HG03378 (cell line): ENCODE measurements around the gene ST7.

Experiments
- ATAC-seq: cut with Tn5 transposase; IDR thresholded peaks from one replicate; pipeline ENCODE4 v1.9.1; 2021; ENCODE audit warnings: mild to moderate bottlenecking, moderate library complexity; ENCODE audit not compliant: unreplicated experiment

ST7 gene

DNA sequence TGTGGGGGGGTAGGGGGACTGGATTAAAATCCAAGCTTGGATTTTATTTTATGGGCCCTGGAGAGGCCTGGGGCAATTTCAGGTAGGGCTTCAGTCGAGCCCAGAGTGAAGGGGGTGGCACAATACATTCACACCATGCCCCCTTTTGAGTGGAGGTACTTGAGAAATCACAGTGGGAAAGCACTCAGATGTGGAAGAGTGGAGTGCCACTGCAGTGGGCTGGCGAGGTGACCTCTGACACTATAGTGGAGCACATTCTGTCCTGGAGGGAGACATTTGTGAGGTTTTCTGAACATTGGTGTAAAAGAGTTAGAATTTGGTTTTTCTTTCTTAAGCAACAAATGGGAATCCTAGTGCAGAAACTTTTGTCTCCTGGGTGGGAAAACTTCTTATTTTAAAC, 226.4 kb downstream of the ST7 start:
- no peak for ATAC-seq

DNA sequence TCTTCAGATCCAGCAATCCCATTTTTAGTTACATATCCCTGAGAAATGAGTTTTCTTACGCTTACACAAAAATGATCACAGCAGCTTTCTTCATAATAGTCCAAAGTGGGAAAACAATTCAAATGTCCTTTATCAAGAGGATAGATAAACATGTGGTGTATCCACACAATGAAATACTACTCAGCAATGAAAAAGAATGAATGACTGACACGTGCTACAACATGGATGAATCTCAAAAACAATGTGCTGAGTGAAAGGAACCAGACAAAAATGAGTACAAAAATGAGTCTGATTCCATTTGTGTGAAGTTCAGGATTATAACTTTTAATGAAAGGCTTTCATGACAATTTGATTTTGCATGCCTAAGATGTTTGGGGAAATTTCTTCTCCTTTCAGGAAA, 230.4 kb downstream of the ST7 start:
- ATAC-seq, result no peak

- no peak for ATAC-seq
Measured at GRCh38 chr7:117184367-117184766, 231.1 kb downstream of the ST7 start.

DNA sequence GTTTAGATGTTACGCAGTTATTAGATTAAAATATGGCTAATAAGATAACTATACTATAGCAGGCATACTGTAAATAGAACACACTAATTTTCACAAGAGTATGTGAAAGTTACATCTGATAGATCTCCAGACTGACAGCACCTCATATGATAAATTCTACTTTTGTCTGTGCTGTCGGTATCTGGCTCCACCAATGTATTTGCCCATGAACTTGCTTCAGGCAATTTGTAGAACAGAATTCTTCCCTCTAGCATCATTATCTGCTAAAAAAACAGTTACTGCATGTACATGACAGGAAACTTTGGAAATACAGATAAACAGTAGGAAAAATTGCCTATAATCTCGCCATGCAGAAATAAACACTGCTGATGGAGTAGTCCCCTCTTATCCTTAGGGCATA, 231.8 kb downstream of the ST7 start:
- ATAC-seq, result no peak

- ATAC-seq, result no peak
Measured at GRCh38 chr7:117186218-117187010, 233.1 kb downstream of the ST7 start.

DNA sequence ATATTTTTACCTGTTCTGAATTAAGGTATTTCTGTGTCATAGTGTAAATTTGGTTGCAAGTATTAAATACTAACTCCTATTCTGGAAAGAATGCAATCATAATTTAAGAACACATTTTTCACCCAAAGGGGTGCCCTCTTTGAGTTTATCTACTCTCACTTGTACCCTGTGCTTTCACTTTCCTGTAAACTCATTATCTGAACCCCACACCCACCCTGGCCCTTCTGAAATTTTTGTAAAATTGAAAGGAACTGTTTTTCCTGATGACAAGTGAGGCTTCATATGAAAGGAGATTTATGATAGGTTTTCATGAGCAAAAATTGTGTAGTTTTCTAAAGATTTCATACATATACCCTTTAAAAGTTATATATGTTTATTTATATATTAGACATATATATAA, 235.1 kb downstream of the ST7 start:
- ATAC-seq, result no peak

DNA sequence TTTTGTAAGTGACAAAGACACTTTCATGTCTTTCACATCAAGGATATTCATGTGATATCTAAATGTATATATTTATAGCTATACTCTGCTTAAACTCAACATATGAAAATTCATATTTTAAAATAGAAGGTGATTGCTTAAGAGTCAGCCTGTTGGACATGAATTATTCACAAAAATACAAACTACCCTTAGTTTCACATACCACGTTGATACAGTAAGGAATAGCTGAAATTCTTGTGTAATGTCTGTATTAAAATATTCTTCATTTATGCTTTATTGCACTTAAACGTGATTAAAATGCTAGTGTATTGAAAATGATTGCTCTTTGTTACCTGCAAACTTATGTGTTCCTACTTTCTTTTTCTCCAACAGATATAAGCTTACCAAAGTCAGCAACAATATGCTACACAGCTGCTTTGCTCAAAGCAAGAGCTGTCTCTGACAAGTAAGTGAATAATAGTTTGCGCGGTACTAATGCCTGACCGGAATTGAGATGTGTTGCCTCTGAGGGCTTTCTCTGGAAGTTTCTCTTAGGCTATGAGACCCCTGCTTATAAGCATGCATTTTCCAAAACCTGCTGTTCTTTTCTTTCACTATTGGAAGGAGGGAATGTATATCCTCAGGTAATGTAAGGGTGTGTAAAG, 235.8 kb downstream of the ST7 start:
- no peak for ATAC-seq

DNA sequence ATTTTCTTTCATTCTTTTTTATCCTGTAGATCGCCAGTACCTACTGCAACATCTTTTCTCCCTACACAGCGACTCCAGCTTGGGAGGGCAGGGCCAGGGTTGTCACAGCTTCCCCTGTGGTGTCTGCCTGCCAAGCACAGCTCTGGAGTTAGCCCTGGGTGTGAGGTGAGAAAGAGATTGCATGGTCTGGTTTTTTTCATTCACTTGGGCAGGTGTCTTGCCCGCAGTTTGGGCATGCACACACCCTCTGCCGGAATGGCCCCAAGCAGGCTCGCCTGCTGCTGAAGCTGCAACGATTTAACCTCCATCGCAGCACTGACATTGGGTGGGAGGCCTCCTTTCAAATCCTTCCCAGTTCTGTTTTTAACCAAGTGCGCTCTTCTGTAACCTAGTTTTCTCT, 236.8 kb downstream of the ST7 start:
- ATAC-seq, result no peak

DNA sequence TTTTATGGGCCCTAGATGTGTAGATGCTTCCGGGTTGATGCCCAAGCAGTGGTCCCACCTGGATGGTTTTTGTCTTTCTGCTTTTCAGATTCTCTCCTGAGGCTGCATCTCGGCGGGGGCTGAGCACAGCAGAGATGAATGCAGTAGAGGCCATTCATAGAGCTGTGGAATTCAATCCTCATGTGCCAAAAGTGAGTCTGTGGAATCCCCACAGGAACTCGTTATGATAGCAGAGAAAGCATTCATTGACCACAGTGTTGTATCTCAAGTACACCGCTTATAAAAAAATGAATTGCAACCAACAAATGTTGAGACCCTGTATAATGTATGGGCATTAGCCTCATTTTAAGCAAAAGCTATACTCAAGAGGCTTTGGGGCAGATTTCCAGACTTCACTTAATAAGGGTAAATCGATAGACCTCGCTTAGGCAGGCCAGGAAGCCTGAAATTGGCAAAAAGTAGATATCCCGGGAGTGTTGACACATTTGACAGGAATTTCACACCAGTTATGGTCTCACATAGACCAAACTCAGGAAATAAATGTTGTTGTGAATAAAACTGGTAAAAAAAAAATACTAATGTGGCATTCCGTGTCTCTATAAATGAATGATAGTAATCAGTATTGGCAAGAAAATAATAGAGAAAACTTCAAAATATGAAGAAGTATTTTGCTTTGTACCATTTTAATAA, 237.6 kb downstream of the ST7 start:
- no peak for ATAC-seq

DNA sequence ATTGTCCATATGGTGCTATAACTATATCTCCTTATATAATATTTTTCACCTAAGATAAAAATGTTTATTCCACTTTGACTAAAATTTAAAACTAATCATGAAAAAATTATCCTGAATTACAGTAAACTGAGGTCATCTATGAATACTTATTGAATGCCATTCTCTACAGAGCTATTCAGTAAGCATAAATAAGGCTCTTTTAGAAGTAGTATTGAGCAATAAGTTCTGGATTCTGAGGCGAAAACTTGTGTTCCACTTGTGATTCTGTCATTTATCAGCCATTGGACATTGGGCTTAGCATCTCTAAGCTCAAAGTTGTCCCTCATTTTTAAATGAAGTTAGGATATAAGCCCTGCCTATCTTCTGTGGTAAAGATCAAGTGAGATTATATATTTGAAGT, 238.8 kb downstream of the ST7 start:
- no peak for ATAC-seq

DNA sequence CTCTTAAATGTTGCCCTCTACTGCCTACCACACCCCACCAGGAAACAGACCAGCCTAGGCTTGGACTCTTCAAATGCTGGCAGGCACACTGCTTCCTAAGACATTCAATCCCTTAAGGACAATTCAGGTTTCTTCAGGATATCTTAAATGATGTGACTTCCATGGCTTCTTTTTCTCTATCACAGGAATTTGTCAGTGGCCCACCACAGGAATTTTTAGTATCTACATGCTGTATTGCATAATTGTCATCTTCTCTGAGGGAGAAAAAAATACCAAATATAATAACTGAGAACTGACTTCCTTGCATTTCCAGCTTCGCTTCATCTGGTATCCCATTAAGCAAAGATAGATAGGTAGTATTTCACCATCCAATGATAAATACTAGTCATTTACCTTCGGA, 240.3 kb downstream of the ST7 start:
- no peak for ATAC-seq

- ATAC-seq, result no peak
Measured at GRCh38 chr7:117194445-117194844, 241.1 kb downstream of the ST7 start.

DNA sequence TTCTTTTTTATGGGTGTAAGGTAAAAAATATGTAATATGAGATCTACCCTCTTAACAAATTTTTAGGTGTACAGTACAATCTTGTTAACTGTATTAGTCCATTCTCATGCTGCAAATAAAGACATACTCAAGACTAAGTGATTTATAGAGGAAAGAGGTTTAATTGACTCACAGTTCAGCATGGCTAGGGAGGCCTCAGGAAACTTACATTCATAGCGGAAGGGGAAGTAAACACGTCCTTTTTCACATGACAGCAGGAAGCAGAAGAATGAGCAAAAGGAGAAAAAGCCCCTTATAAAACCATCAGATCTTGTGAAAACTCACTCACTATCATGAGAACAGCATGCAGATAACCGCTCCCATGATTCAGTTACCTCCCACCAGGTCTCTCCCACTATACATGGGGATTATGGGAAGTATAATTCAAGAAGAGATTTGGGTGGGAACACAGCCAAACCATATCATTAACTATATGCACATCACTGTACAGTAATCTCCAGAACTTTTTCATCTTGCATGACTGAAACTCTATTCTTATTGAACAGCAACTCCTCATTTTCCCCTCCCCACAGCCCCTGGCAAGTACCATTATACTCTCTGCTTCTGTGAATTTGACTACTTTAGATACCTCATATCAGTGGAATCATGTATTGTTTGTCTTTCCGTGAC, 242.2 kb downstream of the ST7 start:
- ATAC-seq, result no peak

DNA sequence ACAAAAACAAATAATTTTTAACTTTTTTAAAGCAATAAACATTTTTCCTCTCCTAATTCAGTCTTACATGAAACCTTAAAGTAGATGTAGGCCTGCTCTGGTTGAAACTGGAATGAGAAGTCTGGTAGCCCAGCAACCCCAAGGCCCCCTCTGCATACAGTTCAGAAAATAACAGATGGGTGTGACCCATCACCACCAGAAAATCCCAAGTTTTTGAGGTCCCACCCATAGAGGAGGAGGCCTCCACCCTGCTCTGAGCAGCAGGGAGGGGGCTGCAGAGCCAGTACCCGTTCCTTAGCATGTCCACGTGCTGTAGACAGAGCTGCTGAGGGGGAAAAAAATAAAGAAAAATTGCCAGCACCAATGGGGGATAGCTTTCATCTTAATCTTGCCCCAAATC, 246.8 kb downstream of the ST7 start:
- ATAC-seq, result no peak

- ATAC-seq, result no peak
Measured at GRCh38 chr7:117200786-117201458, 247.6 kb downstream of the ST7 start.

DNA sequence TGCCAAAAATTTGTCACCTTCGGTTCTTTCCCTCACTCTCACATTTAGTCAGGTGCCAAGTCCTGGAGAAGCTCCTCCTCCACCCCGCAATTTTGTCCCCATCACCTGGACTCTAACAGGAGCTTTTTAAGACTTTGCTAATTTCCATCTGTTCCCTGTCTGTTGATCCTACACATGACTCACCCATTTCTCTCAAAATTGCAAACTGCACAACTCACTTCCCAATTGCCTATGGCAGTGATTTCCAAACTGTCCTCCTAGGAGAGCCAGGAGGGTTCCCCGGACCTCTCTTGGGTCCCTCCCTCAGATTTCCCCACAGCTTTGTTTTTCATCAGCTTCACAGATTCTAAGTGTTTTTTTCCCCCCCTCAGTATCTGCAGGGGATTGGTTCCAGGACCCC, 249.2 kb downstream of the ST7 start:
- ATAC-seq, result no peak

DNA sequence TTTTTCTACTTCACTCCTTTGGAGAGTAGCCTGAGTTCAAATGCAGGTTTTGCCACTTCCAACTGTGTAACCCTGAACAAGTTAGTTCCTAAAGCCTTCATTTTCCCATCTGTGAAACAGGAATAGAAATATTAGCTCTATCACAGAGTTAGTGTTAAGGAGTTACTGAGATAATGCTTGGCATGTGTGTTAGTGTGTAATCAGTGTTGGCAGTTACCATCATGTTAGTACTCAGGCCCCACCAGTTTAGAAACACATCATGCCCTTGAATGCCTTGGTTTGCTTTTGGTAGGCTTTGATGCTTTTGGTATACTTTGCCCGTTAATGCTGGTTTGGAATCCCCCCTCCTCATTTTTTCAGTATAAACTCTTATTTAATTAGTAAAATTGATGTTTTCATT, 249.9 kb downstream of the ST7 start:
- no peak for ATAC-seq

GRCh38 chr7:117205873-117206272, 252.6 kb downstream of the ST7 start:
- ATAC-seq, result no peak

DNA sequence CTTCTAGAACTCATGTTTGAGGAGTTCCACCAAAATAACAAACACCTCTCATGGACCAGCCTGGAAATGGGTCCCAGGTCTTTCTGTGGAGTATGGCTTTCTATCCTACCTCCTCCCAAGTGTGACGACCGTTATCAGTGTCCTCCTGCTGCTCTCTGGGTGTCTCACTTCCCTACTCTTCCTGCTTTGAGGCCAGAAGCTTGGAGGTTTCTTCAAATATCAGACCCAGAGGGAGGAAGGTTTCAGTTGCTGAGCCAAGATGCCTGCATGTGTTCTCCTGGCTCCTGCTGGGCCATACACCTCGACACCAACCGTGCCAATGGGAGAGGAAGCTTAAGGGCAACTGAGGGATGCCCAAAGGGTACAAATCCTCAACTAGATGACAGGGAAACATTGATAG, 255.0 kb downstream of the ST7 start:
- ATAC-seq, result no peak

DNA sequence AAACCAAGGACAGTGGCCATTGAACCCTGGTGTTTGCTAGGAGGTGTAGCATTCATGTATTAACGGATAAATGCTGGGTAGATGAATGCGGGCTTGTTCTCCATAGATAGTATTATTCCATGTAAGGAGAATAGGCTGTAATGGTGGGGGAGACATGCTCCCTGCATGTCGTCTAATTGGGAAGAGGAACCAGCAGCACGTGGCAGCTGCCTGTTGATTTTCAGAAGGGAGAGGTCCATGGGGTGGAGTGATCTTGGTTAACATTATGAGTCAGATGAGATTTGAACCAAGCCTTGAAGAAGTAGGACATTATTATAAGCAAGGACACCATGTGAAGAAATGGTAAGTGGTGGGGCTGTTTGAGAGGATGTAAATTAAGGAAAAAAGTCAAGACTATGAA, 257.1 kb downstream of the ST7 start:
- no peak for ATAC-seq

GRCh38 chr7:117210908-117211307, 257.6 kb downstream of the ST7 start:
- ATAC-seq, result no peak
